Thymus (tissue), 11 donors: Measurements from ENCODE around the gene MMP21. TPM values are rescaled to one million over a fixed set of nuclear protein-coding genes. Genes with fewer than 3 reads are reported as not detected.

ENCODE experiments used
- DNase-seq, 9 donors: peaks; one replicate each; pipeline ENCODE4 v3.0.0-alpha.2; 2013; ENCODE audit warnings: low spot score in 9 of 9, low read depth in 6 of 9, missing footprints in 1 of 9
- H3K27ac ChIP-seq, 2 donors: one replicate each; pipeline ENCODE4 v1.5.1; 2013; ENCODE audit warnings: control low read depth in 1 of 2, low read depth in 1 of 2, low read length in 1 of 2, mild to moderate bottlenecking in 1 of 2, moderate library complexity in 1 of 2
- H3K27me3 ChIP-seq, 2 donors: one replicate each; pipeline ENCODE4 v1.5.1; 2013; ENCODE audit warnings: low read length in 1 of 2; ENCODE audit not compliant: control insufficient read depth in 2 of 2, insufficient read depth in 1 of 2
- H3K36me3 ChIP-seq, 2 donors: one replicate each; pipeline ENCODE4 v1.5.1; 2013; ENCODE audit warnings: low read length in 1 of 2, mild to moderate bottlenecking in 1 of 2, moderate library complexity in 1 of 2; ENCODE audit not compliant: control insufficient read depth in 2 of 2, insufficient read depth in 2 of 2
- H3K4me1 ChIP-seq, 2 donors: one replicate each; pipeline ENCODE4 v1.5.1; 2013; ENCODE audit warnings: low read length in 2 of 2; ENCODE audit not compliant: control insufficient read depth in 2 of 2, insufficient read depth in 2 of 2
- H3K4me3 ChIP-seq, 2 donors: one replicate each; pipeline ENCODE4 v1.5.1; 2013; ENCODE audit warnings: low read length in 2 of 2, control low read depth in 1 of 2, mild to moderate bottlenecking in 1 of 2
- H3K9me3 ChIP-seq, 2 donors: one replicate each; pipeline ENCODE4 v1.5.1; 2013; ENCODE audit warnings: low read length in 1 of 2, mild to moderate bottlenecking in 1 of 2; ENCODE audit not compliant: control insufficient read depth in 2 of 2, insufficient read depth in 1 of 2
- WGBS: extraction: QIAGEN DNeasy Blood & Tissue Kit; methylation state at CpG from one replicate; pipeline ENCODE4 v1.1.7; 2013; 5-methylcytosine and 5-hydroxymethylcytosine counted together
- polyA plus RNA-seq: library from polyadenylated mRNA; stranded (reverse); fragments of 200-250 nt; gene quantifications from one replicate; pipeline ENCODE4 v1.2.3, GENCODE V29; 2013
- total RNA-seq: library from RNA; stranded (reverse); fragments of 120-200 nt; gene quantifications from one replicate; pipeline ENCODE4 v1.2.4, GENCODE V29; 2013
- donor health status: healthy.

The MMP21 gene
- total and polyA plus RNA-seq, 2 donors = 0.18 TPM; not detected in 1

DNA sequence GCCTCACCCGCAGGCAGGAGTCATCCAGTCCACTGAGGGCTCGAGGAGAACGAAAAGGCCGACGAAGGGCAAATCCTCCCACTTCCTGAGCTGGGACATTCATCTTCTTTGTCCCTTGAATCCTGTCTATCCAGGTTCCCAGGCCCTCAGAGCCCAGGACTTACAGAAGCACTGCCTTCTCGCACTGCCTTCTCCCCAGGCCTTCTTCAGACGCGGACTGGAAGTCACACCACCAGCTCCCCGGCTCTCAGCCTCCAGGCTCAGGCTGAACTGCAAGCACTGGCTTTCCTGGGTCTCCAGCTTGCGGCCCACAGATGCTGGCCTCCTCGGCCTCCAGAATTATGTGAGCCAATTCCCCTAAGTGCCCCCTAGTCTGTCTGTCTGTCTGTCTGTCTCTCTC lies 6.4 kb upstream of the MMP21 start:
- no peaks in the 10 kb centered on the region for H3K4me1 ChIP-seq
- H3K27ac ChIP-seq = no peak overlapping the region
- no peaks in the 10 kb centered on the region for H3K9me3 ChIP-seq
- no peak overlapping the region for H3K4me3 ChIP-seq
- H3K27me3 ChIP-seq = no peaks in the 10 kb centered on the region
- H3K36me3 ChIP-seq = no peaks in the 10 kb centered on the region
- WGBS = 96% methylated on average over 11 of the region's 11 CpGs
- no peak for DNase-seq

DNA sequence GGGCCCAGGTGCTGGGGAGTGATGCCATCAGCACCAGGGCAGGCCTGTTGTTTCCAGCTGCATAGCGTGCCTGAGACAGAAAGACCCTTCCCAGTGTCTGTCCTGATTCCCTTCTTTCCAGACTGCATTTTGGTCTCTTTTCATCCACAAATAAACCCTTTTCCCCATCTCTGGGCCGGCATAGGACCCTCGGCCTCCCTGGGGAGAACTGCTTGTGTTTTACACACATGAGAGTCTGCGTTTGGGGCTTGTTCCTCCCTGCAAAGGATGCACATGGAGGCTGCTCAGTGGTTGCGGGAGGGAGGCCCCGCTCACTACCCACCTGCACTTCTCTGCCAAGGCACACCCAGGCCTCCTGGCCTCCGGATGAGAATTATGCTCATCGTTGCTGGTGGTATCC lies 5.8 kb upstream of the MMP21 start:
- WGBS = 98% methylated on average over 8 of the region's 8 CpGs
- no peak overlapping the region for H3K27ac ChIP-seq
- H3K9me3 ChIP-seq = no peaks in the 10 kb centered on the region
- no peaks in the 10 kb centered on the region for H3K27me3 ChIP-seq
- H3K36me3 ChIP-seq = no peaks in the 10 kb centered on the region
- DNase-seq = no peak
- H3K4me3 ChIP-seq = no peak overlapping the region
- H3K4me1 ChIP-seq = no peaks in the 10 kb centered on the region

DNA sequence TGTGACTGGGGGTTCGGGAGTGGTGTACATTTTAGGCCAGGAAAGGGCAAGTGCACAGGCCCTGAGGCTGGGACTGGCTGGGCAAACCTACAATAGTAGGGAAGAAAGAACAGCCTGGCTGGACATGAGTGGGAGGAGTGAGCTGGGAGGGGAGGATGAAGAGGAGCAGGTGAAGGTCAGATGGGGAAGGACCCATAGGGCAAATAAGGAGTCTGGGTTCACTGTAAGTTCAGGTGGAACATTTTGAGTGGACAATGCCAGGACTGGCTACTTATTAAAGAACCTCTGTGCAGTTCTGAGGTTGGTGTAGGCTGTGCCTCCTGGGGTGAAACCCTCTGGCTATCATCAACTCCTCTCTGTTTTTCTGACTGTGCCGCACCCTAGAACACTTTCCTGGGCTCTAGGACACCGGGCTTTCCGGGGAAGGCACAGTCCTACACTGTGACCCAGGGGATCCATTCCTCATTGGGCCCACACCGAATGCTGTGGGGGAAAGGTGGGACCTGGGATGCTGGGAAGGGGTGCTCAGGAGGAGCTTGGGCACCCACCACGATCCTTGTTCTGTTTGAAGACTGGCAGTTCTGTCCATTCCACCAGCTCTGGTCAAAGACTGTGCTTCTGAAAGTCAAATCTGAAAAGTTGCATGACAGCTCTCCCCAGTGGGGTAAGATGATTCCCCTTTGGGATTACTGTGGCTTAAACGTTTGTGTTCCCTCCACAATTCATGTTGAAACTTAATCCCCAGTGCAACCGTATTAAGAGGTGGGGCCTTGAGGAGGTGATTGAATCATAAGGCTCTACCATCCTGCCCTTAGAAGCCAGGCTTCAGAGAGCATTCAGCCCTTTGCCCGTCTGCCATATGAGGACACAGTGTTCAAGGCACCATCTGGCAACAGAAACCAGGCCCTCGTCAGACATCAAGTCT lies 4.0 kb upstream of the MMP21 start:
- Histone ChIP-seq H3K36me3 (no peaks in the 10 kb centered on the region), H3K27me3 (peaks cover 0 to 3% of the 10 kb centered on the region in 2 donors), H3K27ac (no peak overlapping the region), H3K4me1 (no peaks in the 10 kb centered on the region), H3K4me3 (no peak overlapping the region), H3K9me3 (no peaks in the 10 kb centered on the region)
- WGBS = 93% methylated on average over 10 of the region's 10 CpGs
- DNase-seq = no peak

DNA sequence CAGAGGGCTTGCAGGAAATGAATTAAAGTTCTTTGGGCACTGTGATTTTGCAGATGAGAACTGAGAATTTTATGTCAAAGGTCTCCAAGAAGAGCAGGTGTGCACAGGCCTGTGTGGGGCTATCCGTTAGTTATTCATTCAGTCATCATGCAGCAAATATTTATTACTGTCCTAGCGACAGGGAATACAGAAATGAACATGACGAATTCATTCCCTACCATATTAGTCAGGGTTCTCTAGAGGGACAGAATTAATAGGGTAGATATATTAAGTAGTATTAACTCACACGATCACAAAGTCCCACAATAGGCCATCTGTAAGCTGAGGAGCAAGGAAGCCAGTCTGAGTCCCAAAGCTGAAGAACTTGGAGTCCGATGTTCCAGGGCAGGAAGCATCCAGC lies 2.9 kb upstream of the MMP21 start:
- no peak overlapping the region for H3K27ac ChIP-seq
- H3K4me3 ChIP-seq = no peak overlapping the region
- H3K36me3 ChIP-seq = no peaks in the 10 kb centered on the region
- no peaks in the 10 kb centered on the region for H3K9me3 ChIP-seq
- DNase-seq = no peak
- H3K27me3 ChIP-seq = peaks cover 0 to 5% of the 10 kb centered on the region in 2 donors
- 74% methylated on average over 5 of the region's 5 CpGs for WGBS
- H3K4me1 ChIP-seq = no peaks in the 10 kb centered on the region

DNA sequence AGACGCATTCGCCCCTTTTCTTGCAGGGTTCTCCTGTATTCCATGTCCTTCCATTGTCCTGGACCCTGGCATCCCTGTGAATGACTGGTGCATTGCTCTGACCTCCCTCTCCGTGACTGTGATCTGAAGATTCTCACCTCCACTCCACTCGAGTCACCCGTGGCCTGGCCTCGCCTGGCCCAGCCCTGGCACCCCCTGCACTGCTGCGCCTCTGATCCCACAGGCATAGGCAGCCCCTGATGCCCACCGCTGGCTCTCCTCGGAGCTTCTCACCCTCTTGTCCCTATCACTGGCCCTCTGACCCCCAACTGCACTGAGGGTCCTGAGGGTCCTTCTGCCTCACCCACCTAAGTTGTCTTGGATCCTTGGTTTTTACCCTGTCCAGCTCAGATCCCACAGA lies 2.2 kb upstream of the MMP21 start:
- DNase-seq = no peak
- Histone ChIP-seq H3K9me3 (no peaks in the 10 kb centered on the region), H3K4me3 (no peak overlapping the region), H3K4me1 (no peaks in the 10 kb centered on the region), H3K27ac (no peak overlapping the region), H3K27me3 (peaks cover 0 to 7% of the 10 kb centered on the region in 2 donors), H3K36me3 (no peaks in the 10 kb centered on the region)
- 96% methylated on average over 9 of the region's 9 CpGs for WGBS

DNA sequence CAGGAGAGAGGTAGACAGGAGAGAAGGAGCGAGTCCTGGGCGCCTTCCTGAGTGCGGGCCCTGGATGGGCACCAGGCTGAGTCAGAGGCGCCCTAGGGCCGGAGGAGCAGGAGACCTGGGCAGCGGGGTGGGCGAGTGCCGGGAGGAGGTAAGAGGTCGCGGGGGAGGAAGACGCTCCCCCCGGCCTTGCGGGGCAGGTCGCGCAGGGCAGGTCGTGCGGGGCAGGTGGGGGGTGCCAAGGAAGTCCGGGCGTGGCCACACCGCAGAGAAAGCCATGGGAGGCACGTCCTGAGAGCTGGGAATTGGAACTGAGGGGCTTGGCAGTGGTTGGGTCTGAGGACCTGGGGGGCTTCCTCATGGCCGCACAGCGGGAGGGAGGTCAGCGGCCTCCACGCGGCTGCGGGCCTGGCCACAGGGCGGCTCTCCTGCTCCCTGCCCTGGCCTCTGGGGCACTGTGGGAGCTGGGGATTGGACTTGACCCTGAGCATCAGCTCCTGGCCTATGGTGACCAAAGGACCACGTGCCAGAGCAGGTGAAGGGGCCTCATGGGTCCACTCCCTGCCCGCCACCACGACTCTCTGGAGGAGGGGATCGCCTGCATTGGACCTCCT lies 935 bp downstream of the MMP21 start:
- 94% methylated on average over 32 of the region's 32 CpGs for WGBS
- no peak for DNase-seq

DNA sequence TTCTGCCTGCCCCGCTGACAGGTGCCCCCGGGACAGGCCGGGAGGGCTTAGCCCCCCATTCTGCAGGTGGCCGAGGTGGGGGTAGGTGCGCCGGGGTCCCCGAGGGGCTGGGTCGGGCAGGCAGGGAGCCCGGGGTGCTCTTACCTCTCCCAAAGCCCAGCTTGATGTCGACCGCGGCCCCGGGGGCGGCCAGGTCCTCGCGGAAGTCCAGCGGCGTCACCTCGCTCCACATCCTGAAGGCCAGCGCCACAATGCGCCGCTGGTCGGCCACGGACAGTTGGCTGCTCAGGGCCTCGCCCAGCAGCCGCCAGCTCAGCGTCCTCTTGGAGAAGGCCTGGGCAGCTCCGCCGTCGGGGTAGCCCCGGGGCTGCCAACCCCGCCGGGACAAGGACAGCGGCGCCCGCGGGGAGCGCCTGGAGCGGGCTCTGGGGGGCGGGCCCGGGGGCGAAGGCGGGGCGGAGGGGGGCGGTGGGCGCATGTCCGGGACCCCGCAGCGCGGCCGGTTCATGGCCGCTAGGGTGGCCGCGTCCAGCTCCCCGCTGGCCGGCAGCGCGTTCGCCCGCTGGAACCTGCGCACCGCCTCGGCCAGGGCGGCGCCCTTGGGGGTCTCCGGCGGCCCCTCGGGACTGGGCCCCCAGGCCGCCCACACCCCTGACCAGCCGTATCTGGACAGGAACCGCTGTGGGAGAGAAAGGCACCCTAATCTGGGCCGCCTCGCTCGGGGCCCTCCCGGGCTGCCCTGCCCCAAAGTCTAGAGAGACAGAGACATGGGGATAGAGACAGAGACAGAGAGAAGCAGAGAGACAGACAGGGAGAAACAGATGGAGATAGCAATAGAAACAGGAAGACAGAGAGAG lies 1.7 kb downstream of the MMP21 start:
- peaks cover 0 to 5% of the 10 kb centered on the region in 2 donors for H3K36me3 ChIP-seq
- H3K27ac ChIP-seq = no peak overlapping the region
- H3K27me3 ChIP-seq = peaks cover 0 to 7% of the 10 kb centered on the region in 2 donors
- 87% methylated on average over 75 of the region's 75 CpGs for WGBS
- no peaks in the 10 kb centered on the region for H3K9me3 ChIP-seq
- H3K4me1 ChIP-seq = no peaks in the 10 kb centered on the region
- no peak for DNase-seq
- H3K4me3 ChIP-seq = no peak overlapping the region

More for the DNA sequence above, 935 bp downstream of the MMP21 start:
- H3K36me3 ChIP-seq = no peaks in the 10 kb centered on the region
- H3K4me1 ChIP-seq = no peaks in the 10 kb centered on the region
- H3K27me3 ChIP-seq = peaks cover 0 to 7% of the 10 kb centered on the region in 2 donors
- no peak overlapping the region for H3K27ac ChIP-seq
- H3K4me3 ChIP-seq = no peak overlapping the region
- H3K9me3 ChIP-seq = no peaks in the 10 kb centered on the region

DNA sequence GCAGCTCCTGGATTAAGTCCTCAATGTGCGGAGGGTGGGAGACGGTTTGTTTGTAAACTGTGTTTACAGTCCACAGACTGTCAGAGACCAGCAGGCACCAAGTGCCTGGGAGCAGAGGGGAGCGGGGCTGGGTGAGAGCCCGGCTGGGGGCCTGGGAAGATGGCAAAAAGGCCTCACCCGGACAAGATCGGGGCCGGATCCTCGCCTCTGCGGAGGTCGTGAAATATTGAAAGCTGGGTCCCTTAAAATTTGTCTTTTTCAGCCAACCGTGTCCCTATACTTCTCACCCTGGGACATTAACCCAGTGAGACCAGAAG lies 2.8 kb downstream of the MMP21 start:
- H3K27ac ChIP-seq = no peak overlapping the region
- no peaks in the 10 kb centered on the region for H3K9me3 ChIP-seq
- WGBS = 98% methylated on average over 11 of the region's 11 CpGs
- peaks cover 0 to 5% of the 10 kb centered on the region in 2 donors for H3K36me3 ChIP-seq
- no peak overlapping the region for H3K4me3 ChIP-seq
- no peaks in the 10 kb centered on the region for H3K4me1 ChIP-seq
- DNase-seq = no peak
- peaks cover 0 to 7% of the 10 kb centered on the region in 2 donors for H3K27me3 ChIP-seq
